Measurements from ENCODE around the gene PHTF1.

PHTF1 gene

GRCh38 chr1:113665071-113665470 lies 94.2 kb downstream of the PHTF1 start:
- no peak for DNase-seq (ENCODE audit: low spot score)

- no peak for DNase-seq (ENCODE audit: low spot score)
These were observed 95.9 kb downstream of the PHTF1 start for GRCh38 chr1:113663165-113663951.

GRCh38 chr1:113662101-113662500 lies 97.2 kb downstream of the PHTF1 start:
- DNase-seq (ENCODE audit: low spot score) = no peak

GRCh38 chr1:113660088-113660487 lies 99.2 kb downstream of the PHTF1 start:
- no peak for DNase-seq (ENCODE audit: low spot score)

- no peak for DNase-seq (ENCODE audit: low spot score)
These were observed 99.7 kb downstream of the PHTF1 start for GRCh38 chr1:113659556-113659955.

- DNase-seq (ENCODE audit: low spot score) = no peak
These were observed 100.3 kb downstream of the PHTF1 start for GRCh38 chr1:113659035-113659434.

GRCh38 chr1:113657556-113658063 lies 101.7 kb downstream of the PHTF1 start:
- no peak for DNase-seq (ENCODE audit: low spot score)

GRCh38 chr1:113657126-113657525 lies 102.2 kb downstream of the PHTF1 start:
- no peak for DNase-seq (ENCODE audit: low spot score)

- DNase-seq (ENCODE audit: low spot score) = no peak
These were observed 104.4 kb downstream of the PHTF1 start for GRCh38 chr1:113654883-113655282.

- no peak for DNase-seq (ENCODE audit: low spot score)
These were observed 105.5 kb downstream of the PHTF1 start for GRCh38 chr1:113653741-113654140.

- no peak for DNase-seq (ENCODE audit: low spot score)
These were observed 106.5 kb downstream of the PHTF1 start for GRCh38 chr1:113652771-113653170.

GRCh38 chr1:113648478-113648877 lies 110.8 kb downstream of the PHTF1 start:
- no peak for DNase-seq (ENCODE audit: low spot score)

GRCh38 chr1:113647164-113647563 lies 112.1 kb downstream of the PHTF1 start:
- DNase-seq (ENCODE audit: low spot score) = no peak

Data from iPS-NIHi11 (cell line).